Measurements from ENCODE around the gene ATG9B. TPM values are rescaled to one million over a fixed set of nuclear protein-coding genes. Genes with fewer than 3 reads are reported as not detected.

The ATG9B gene
- total and polyA plus RNA-seq, 4 donors, result 0.78 to 2.8 (median 1.5) TPM

- H3K4me3 ChIP-seq, result no peak overlapping the region
- WGBS, 2 donors, result 63 to 78% methylated on average over 12 of the region's 12 CpGs
These were observed 52.2 kb downstream of the ATG9B start for GRCh38 chr7:150972023-150972468.

GRCh38 chr7:150971242-150972022 lies 52.9 kb downstream of the ATG9B start:
- Histone ChIP-seq H3K9me3 (ENCODE audit: control insufficient read depth in 4 of 4, insufficient read depth in 3 of 4, low read length in 3 of 4) (no peaks in the 10 kb centered on the region), H3K4me1 (ENCODE audit: control insufficient read depth in 5 of 5, insufficient read depth in 5 of 5, low read length in 5 of 5) (peaks cover 8 to 91% (median 49%) of the 10 kb centered on the region in 5 donors), H3K9ac (ENCODE audit: insufficient read depth in 1 of 2, low read length in 2 of 2) (no peak overlapping the region), H3K36me3 (ENCODE audit: control insufficient read depth in 4 of 4, insufficient read depth in 4 of 4, low read length in 4 of 4) (no peaks in the 10 kb centered on the region), H3K4me3 (no peak overlapping the region), H3K27me3 (ENCODE audit: control insufficient read depth in 3 of 3, insufficient read depth in 3 of 3, low read length in 2 of 3) (no peaks in the 10 kb centered on the region), H3K27ac (ENCODE audit: low read depth in 1 of 2, low read length in 1 of 2) (peak overlapping the region; percentile 8 to 75)
- WGBS, 2 donors, result 64 to 78% methylated on average over 15 to 16 of the region's 16 CpGs
- TF ChIP-seq, protein P1, sequence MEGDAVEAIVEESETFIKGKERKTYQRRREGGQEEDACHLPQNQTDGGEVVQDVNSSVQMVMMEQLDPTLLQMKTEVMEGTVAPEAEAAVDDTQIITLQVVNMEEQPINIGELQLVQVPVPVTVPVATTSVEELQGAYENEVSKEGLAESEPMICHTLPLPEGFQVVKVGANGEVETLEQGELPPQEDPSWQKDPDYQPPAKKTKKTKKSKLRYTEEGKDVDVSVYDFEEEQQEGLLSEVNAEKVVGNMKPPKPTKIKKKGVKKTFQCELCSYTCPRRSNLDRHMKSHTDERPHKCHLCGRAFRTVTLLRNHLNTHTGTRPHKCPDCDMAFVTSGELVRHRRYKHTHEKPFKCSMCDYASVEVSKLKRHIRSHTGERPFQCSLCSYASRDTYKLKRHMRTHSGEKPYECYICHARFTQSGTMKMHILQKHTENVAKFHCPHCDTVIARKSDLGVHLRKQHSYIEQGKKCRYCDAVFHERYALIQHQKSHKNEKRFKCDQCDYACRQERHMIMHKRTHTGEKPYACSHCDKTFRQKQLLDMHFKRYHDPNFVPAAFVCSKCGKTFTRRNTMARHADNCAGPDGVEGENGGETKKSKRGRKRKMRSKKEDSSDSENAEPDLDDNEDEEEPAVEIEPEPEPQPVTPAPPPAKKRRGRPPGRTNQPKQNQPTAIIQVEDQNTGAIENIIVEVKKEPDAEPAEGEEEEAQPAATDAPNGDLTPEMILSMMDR (IDR thresholded peaks at IDR 0.05; ENCODE audit: control extremely low read depth, extremely low read depth), result no peak
- ATAC-seq (ENCODE audit: insufficient read depth, low FRiP score), result no peak
- peak; percentile 50 to 76 (median 73) for DNase-seq

More at GRCh38 chr7:150972023-150972468, 52.2 kb downstream of the ATG9B start:
- TF ChIP-seq, protein P1 (IDR thresholded peaks at IDR 0.05; ENCODE audit: control extremely low read depth, extremely low read depth), result no peak
- Histone ChIP-seq H3K36me3 (ENCODE audit: control insufficient read depth in 4 of 4, insufficient read depth in 4 of 4, low read length in 4 of 4) (no peaks in the 10 kb centered on the region), H3K9me3 (ENCODE audit: control insufficient read depth in 4 of 4, insufficient read depth in 3 of 4, low read length in 3 of 4) (peaks cover 0 to under 1% (median 0%) of the 10 kb centered on the region in 4 donors), H3K9ac (ENCODE audit: insufficient read depth in 1 of 2, low read length in 2 of 2) (no peak overlapping the region), H3K4me1 (ENCODE audit: control insufficient read depth in 5 of 5, insufficient read depth in 5 of 5, low read length in 5 of 5) (peaks cover 8 to 96% (median 49%) of the 10 kb centered on the region in 5 donors), H3K27ac (ENCODE audit: low read depth in 1 of 2, low read length in 1 of 2) (peak overlapping the region in 1 of 2 donors; percentile 75), H3K27me3 (ENCODE audit: control insufficient read depth in 3 of 3, insufficient read depth in 3 of 3, low read length in 2 of 3) (peaks cover 0 to 5% (median 0%) of the 10 kb centered on the region in 3 donors)
- DNase-seq (peak; percentile 91 to 96 (median 92)), ATAC-seq (ENCODE audit: insufficient read depth, low FRiP score) (no peak)

GRCh38 chr7:150970424-150970823 lies 53.9 kb downstream of the ATG9B start:
- Histone ChIP-seq H3K9ac (ENCODE audit: insufficient read depth in 1 of 2, low read length in 2 of 2) (no peak overlapping the region), H3K4me3 (no peak overlapping the region), H3K4me1 (ENCODE audit: control insufficient read depth in 5 of 5, insufficient read depth in 5 of 5, low read length in 5 of 5) (peaks cover 8 to 83% (median 49%) of the 10 kb centered on the region in 5 donors), H3K9me3 (ENCODE audit: control insufficient read depth in 4 of 4, insufficient read depth in 3 of 4, low read length in 3 of 4) (no peaks in the 10 kb centered on the region), H3K27me3 (ENCODE audit: control insufficient read depth in 3 of 3, insufficient read depth in 3 of 3, low read length in 2 of 3) (no peaks in the 10 kb centered on the region), H3K27ac (ENCODE audit: low read depth in 1 of 2, low read length in 1 of 2) (peak overlapping the region in 1 of 2 donors; percentile 75), H3K36me3 (ENCODE audit: control insufficient read depth in 4 of 4, insufficient read depth in 4 of 4, low read length in 4 of 4) (no peaks in the 10 kb centered on the region)
- ATAC-seq (ENCODE audit: insufficient read depth, low FRiP score) (no peak), DNase-seq (no peak)
- TF ChIP-seq, protein P1 (IDR thresholded peaks at IDR 0.05; ENCODE audit: control extremely low read depth, extremely low read depth), result no peak
- 67 to 76% methylated on average over 11 of the region's 11 CpGs for WGBS, 2 donors
